GM04503 (cell line): ENCODE data around the gene ANXA2.
"Not testable (repeated sequence)": the region's sequence is repeated elsewhere in the genome, so short reads cannot be mapped to it uniquely, and the experiment has no call there.

Experiments
- DNase-seq: peaks from one replicate; pipeline ENCODE4 v3.0.0-alpha.2; 2012; ENCODE audit warnings: low read depth

ANXA2 gene

GRCh38 chr15:60340207-60340921, 57.4 kb downstream of the ANXA2 start:
- no peak for DNase-seq

GRCh38 chr15:60339236-60339635, 58.5 kb downstream of the ANXA2 start:
- no peak for DNase-seq

DNA sequence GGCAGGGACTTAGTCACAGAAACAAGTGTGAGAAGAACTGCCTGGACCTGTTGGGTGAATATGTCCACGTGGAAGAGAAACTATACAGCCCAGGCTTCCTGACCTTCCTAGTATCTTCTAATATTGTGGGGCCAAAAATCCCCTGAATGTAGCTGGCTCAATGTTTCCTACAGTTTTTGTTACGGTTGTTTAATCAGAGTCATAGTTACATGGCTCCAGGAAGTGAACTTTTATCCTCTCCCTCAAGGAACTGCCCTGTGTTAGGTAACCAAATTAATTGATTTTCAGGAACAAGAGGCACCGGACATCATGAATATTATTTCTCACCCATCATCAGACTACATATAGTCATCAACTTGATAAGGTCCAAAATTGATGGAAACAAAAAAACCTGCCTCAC, 59.0 kb downstream of the ANXA2 start:
- no peak for DNase-seq

GRCh38 chr15:60337076-60337475, 60.7 kb downstream of the ANXA2 start:
- DNase-seq, result no peak

- DNase-seq, result not testable (repeated sequence)
These were observed 62.5 kb downstream of the ANXA2 start for GRCh38 chr15:60335296-60335695.

DNA sequence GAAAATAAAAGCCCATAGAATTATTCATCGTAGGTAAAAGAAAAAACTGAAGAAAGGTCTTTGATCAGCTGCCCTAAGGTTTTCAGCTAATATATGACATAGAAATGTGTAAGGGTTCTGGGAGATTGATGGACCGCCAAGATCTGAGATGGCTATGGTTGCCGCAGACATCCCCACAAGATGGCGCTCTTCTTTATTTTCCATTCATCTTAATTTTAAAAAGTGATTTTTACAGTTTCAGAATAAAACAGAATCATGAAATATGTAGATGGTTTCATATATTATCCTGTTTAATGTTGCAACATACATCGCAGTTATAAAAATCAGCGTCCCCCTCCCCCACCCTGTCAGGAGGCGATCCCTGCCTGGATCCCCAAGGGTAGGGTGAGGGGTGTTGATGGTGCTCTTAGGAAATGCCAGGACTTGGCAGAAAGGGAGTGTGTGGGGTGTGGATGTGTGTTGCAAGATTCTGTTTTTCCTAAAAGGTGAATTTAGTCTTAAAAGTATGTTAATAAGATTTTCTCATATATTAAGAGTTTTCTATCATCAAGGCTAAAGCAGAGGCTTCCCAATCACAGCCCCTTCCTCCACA, 68.8 kb downstream of the ANXA2 start:
- no peak for DNase-seq

- no peak for DNase-seq
These were observed 70.7 kb downstream of the ANXA2 start for GRCh38 chr15:60326824-60327654.

DNA sequence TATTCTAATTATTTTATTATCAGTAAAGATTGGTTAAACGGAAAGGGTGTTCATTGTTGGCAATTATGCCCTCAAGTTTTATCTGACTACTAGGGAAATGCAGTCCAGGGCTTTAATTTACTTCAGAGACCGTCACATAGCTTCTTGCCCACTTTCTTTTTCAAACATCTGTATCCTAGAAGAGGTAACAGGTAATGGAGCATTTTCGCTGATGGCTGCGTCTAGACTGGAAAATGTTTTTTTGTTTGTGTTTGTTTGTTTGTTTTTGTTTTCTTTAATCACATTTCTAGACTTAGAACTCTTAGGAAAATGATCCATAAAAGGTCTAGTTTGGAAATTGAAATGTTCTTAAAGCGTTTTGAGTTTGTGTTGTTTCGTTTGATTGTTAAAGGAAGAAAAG, 71.4 kb downstream of the ANXA2 start:
- DNase-seq, result no peak

DNA sequence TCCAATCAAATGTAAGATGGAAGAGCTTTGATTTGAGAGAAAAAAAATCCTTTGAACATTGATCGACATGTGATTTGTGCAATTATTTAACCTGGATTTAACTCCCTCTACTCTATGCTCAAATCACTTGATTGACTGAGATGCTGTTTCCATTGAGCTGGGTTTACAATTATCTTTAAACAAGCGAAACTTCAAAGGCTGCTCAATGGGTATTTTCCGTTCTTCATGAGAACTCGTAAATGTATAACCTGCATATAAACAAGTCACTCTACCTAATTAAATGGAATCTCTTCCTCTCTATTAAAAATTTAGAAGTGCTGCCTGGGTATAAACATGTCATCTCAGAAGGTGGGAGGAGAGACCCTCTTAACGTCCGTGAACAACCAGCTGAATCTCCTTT, 71.9 kb downstream of the ANXA2 start:
- no peak for DNase-seq

- no peak for DNase-seq
These were observed 72.9 kb downstream of the ANXA2 start for GRCh38 chr15:60324706-60325438.

DNA sequence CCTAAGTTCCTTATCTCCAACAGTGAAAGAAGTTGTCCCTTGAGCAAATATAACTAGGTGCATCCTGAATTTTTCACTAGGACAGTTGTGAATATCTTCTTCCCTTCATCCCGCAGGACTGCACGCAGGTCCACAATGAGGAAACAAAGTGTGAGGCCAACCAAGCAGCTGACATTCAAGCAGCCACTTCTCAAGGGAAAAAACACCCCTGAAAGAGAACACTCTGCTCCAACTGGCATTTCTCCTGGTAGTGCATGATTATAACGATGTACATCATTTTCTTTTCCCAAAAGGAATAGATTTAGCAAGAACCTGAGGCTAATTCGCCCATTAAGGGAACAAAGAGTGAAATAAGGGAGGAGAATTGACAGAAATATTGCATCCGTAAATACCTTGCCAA, 74.5 kb downstream of the ANXA2 start:
- no peak for DNase-seq

- DNase-seq, result no peak
These were observed 77.4 kb downstream of the ANXA2 start for GRCh38 chr15:60320365-60320764.

- no peak for DNase-seq
These were observed 79.4 kb downstream of the ANXA2 start for GRCh38 chr15:60318216-60318867.

GRCh38 chr15:60316961-60317360, 80.8 kb downstream of the ANXA2 start:
- no peak for DNase-seq

GRCh38 chr15:60315878-60316277, 81.9 kb downstream of the ANXA2 start:
- no peak for DNase-seq

DNA sequence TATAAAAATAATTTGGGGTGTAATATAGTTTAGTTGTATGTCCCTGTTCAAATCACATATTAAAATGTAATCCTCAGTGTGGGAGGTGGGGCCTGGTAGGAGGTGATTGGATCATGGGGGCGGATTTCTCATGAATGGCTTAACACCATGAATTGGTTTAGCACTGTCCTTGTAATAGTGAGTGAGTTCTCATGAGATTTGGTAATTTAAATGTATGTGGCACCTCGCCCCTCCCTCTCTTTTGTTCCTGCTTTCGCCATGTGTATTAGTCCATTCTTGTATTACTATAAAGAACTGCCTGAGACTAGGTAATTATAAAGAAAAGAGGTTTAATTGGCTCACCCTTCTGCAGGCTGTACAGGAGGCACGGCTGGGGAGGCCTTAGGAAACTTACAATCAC, 83.9 kb downstream of the ANXA2 start:
- no peak for DNase-seq

GRCh38 chr15:60307034-60307433, 90.8 kb downstream of the ANXA2 start:
- no peak for DNase-seq

GRCh38 chr15:60301024-60301423, 96.8 kb downstream of the ANXA2 start:
- no peak for DNase-seq

DNA sequence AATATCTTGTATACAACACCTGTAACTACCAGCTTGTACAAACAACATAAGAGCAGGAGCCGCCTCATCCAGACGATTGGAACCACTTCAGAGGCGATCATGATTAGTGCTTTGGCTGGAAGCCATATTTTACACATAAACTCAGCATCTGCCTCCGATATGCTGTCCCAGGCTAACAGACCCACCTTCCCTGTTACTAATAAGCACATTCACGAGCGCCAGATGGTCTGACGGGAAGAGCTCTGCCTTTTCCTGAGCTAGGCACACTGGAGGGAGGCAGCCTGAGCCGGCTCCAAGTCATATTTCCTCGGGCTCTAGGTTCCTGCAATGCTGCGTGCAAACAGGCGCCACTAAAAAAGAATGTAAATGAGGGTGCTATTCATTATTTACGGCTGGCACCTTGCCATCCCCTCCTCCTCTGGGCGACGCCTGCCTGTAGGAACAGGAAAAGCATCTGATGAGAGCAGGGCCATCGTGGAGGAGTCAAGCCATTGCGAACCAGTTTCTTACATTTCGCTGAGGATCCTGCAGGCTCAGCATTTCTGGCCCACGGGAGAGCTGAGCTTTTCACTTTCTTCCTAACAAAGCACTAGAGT, 98.2 kb downstream of the ANXA2 start:
- no peak for DNase-seq
